Subcutaneous adipose tissue (tissue), 4 donors: ENCODE data around the gene MS4A8. TPM values are rescaled to one million over a fixed set of nuclear protein-coding genes. Genes with fewer than 3 reads are reported as not detected.

Experiments
- total RNA-seq, 4 donors: library from RNA; depleted of rRNA; stranded (reverse); fragments of >200 nt; gene quantifications; one replicate each; pipeline ENCODE4 v1.1.0, GENCODE V29; 2016
- TF ChIP-seq, protein P1 (sequence below): fragments of 450-650 bp; IDR thresholded peaks from one replicate; pipeline ENCODE4 v1.5.1; 2016; ENCODE audit warnings: low read depth, mild to moderate bottlenecking, control low read depth, antibody characterized with exemption, moderate library complexity

MS4A8 gene
- total RNA-seq, 4 donors from 2014 or later: not detected

DNA sequence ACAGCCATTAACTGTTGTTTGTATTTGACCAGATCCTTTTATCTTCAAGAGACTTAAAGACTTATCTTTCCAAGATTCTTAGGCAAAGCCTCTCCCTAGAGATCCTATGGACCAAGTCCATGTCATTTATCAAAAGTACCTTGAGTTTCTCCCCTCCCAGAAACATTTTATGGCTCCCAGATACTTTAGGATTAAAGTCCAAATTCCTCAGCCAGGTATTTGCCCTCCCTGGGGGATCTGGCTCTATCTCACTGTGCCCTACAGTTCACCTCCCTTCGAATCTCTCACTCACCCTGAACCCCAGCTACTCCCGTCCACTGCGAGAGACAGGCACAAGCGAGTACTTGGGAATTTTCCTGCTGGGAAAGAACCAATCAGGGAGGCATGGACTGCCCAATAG lies 11.9 kb downstream of the MS4A8 start:
- TF ChIP-seq, protein P1, sequence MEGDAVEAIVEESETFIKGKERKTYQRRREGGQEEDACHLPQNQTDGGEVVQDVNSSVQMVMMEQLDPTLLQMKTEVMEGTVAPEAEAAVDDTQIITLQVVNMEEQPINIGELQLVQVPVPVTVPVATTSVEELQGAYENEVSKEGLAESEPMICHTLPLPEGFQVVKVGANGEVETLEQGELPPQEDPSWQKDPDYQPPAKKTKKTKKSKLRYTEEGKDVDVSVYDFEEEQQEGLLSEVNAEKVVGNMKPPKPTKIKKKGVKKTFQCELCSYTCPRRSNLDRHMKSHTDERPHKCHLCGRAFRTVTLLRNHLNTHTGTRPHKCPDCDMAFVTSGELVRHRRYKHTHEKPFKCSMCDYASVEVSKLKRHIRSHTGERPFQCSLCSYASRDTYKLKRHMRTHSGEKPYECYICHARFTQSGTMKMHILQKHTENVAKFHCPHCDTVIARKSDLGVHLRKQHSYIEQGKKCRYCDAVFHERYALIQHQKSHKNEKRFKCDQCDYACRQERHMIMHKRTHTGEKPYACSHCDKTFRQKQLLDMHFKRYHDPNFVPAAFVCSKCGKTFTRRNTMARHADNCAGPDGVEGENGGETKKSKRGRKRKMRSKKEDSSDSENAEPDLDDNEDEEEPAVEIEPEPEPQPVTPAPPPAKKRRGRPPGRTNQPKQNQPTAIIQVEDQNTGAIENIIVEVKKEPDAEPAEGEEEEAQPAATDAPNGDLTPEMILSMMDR: no peak

GRCh38 chr11:60717956-60718355 lies 18.5 kb downstream of the MS4A8 start:
- TF ChIP-seq, protein P1: no peak

DNA sequence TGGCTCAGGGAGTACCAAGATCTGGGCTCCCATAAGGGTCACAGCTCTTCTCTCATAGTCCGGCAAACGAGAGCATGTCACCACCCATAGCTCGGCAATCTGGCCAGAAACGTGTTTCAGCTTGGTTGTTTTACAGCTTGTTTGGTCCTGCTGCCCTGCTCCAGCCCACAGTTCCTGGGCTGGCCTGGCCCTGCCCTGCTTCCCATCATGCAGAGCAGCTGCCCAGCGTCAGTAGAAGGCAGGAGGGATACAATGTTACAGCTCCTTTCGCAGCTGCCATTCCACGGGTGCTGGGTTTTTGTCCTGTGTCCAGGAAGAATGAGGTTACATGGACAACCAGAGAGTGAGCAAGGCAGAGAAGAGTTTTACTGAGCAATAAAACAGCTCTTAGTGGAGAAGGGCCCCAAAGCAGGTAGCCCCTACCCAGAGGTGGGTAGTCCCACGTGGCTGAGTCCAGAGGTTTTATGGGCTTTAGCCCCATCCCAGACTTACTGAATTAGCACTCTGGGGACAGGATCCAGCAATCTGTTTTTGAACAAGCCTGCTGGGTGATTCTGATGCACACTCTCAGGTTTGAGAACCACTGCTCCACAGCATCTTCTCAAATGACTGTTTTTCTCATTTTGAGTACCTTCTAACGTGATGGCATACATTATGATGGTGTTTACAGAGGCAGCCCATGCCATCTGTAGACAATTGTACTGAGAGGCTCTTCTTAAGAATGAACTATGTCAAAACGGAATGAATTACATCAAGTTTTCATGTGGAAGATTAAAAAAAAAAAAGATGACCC lies 19.3 kb downstream of the MS4A8 start:
- TF ChIP-seq, protein P1: no peak

DNA sequence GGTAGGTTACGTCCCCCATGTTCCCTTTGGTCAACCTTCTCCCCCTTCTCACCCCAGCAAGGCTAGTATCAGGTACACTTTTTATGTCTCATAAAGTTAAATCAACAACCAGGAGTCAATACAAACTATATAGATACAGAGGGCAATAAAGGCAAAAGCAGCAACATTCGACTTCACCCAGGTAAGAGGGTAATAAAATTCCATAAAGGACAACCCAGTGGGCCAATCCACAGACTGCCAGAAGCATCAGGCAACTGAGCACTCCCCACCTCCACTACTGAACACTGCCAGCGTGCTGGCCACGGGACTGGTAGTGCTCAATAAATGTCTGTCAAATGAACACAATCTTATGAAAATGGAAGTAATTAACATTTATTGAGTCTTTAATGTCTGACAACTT lies 20.0 kb downstream of the MS4A8 start:
- TF ChIP-seq, protein P1: no peak

GRCh38 chr11:60720460-60720859 lies 21.0 kb downstream of the MS4A8 start:
- TF ChIP-seq, protein P1: no peak

DNA sequence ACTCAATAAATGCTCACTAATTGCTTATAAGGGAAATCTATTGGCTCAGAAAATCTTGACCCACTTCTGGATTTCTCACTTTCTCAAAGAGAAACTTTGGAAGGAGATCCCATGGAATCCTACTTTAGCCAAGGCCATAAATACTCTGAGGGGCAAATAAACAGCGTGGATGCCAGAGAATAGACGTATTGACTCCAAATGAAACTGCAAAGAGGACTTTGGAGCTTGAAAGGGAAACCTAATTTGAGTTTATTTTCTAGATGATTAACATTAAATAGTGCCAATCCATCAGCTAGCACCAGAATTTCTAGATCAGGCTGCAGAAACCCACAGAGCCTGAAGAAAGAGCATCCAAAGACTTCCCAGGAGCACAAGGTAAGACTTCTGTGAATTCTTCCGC lies 25.0 kb downstream of the MS4A8 start, which contains the start of gene MS4A18:
MS4A18 (plus strand) TSS at position 301 of the 400 bp plus-strand sequence.
- TF ChIP-seq, protein P1: no peak

DNA sequence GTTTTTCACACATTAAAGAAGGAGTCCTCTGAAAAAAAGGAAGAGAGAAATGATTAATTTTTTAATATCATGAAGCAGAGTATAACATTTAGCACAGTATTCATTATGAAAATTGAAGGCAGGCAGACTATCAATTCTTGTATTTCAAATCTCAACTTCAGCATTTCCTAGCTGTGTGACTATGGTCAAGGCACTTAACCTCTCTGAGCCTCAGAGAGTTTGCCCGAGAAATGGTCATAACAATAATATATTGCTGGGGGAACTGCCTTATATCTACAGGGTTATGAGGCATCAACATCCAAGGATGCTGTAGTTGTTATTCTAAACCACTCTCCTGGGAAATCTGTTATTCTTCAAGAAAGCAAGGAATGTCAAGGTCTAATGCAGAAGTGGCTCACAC lies 26.2 kb downstream of the MS4A8 start:
- TF ChIP-seq, protein P1: no peak
